SH-SY5Y (cell line): ENCODE data around the gene DENND5B.

Experiments used
- GATA2 ChIP-seq: IDR thresholded peaks from 2 replicates; pipeline ENCODE4 v1.6.1; 2011; ENCODE audit warnings: mild to moderate bottlenecking, low read depth, low read length
- GATA3 ChIP-seq: IDR thresholded peaks from 2 replicates; pipeline ENCODE4 v1.6.1; 2011; ENCODE audit warnings: low read depth, mild to moderate bottlenecking, low read length, moderate library complexity

DNA sequence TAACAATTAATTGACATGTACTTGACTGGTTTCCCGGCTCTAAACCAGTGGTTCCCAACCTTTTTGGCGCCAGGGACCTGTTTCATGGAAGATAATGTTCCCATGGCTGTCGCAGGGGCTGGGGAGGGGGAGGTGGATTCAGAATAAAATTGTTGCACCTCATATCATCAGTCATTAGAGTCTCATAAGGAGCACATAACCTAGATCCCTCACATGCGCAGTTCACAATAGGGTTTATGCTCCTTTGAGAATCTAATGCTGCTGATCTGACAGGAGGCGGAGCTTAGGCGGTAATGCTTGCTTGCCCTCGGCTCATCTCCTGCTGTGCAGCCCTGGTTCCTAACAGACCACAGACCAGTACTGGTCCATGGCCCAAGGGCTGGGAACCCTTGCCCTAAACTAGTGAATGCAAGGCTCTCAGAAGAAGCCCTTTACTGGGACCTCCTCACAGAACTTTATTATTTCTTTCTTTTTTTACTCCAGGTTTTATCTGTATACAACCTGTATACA is 178.6 kb downstream of the DENND5B start:
- no peak for TF ChIP-seq GATA2
- TF ChIP-seq GATA3: no peak
